ENCODE results near the gene NXN.
"Not testable (repeated sequence)": the region's sequence is repeated elsewhere in the genome, so short reads cannot be mapped to it uniquely, and the experiment has no call there.

NXN gene

GRCh38 chr17:767076-767475 lies 212.5 kb downstream of the NXN start:
- H3K9me3 Mint-ChIP-seq = no peaks in the 10 kb centered on the region
- DNase-seq (no peak), ATAC-seq (no peak)
- no peak overlapping the region for H3K4me3 Mint-ChIP-seq
- H3K27me3 Mint-ChIP-seq = no peaks in the 10 kb centered on the region
- H3K27ac Mint-ChIP-seq = no peak overlapping the region
- peaks cover under 1% of the 10 kb centered on the region for H3K4me1 Mint-ChIP-seq
- peaks cover 44% of the 10 kb centered on the region for H3K36me3 Mint-ChIP-seq (ENCODE audit: low read depth)

- ATAC-seq = no peak
- no peaks in the 10 kb centered on the region for H3K9me3 Mint-ChIP-seq
- H3K27me3 Mint-ChIP-seq = no peaks in the 10 kb centered on the region
- DNase-seq = no peak
- no peak overlapping the region for H3K4me3 Mint-ChIP-seq
- H3K27ac Mint-ChIP-seq = no peak overlapping the region
- peaks cover 43% of the 10 kb centered on the region for H3K36me3 Mint-ChIP-seq (ENCODE audit: low read depth)
- H3K4me1 Mint-ChIP-seq = no peaks in the 10 kb centered on the region
Observed at GRCh38 chr17:760371-760770, 219.2 kb downstream of the NXN start.

GRCh38 chr17:759964-760363 lies 219.6 kb downstream of the NXN start:
- ATAC-seq = no peak
- H3K27ac Mint-ChIP-seq = no peak overlapping the region
- no peaks in the 10 kb centered on the region for H3K27me3 Mint-ChIP-seq

GRCh38 chr17:756010-756567 lies 223.5 kb downstream of the NXN start:
- H3K36me3 Mint-ChIP-seq (ENCODE audit: low read depth) = peaks cover 28% of the 10 kb centered on the region
- not testable (repeated sequence) for H3K9me3 Mint-ChIP-seq, H3K27ac Mint-ChIP-seq, ATAC-seq, H3K4me3 Mint-ChIP-seq, DNase-seq, H3K27me3 Mint-ChIP-seq
- H3K4me1 Mint-ChIP-seq = peaks cover 15% of the 10 kb centered on the region

More at GRCh38 chr17:759964-760363, 219.6 kb downstream of the NXN start:
- DNase-seq = no peak
- H3K4me1 Mint-ChIP-seq = no peaks in the 10 kb centered on the region
- H3K36me3 Mint-ChIP-seq (ENCODE audit: low read depth) = peaks cover 40% of the 10 kb centered on the region
- H3K9me3 Mint-ChIP-seq = no peaks in the 10 kb centered on the region
- H3K4me3 Mint-ChIP-seq = no peak overlapping the region

GRCh38 chr17:755319-755961 lies 224.1 kb downstream of the NXN start:
- H3K4me3 Mint-ChIP-seq, ATAC-seq, H3K27me3 Mint-ChIP-seq, H3K9me3 Mint-ChIP-seq, H3K27ac Mint-ChIP-seq, DNase-seq: not testable (repeated sequence)
- Mint-ChIP-seq H3K4me1 (peaks cover 22% of the 10 kb centered on the region), H3K36me3 (ENCODE audit: low read depth) (peaks cover 34% of the 10 kb centered on the region)

GRCh38 chr17:753418-753817 lies 226.2 kb downstream of the NXN start:
- Mint-ChIP-seq H3K36me3 (ENCODE audit: low read depth) (peaks cover 41% of the 10 kb centered on the region), H3K4me1 (peaks cover 34% of the 10 kb centered on the region), H3K4me3 (peak overlapping the region; percentile 57), H3K27me3 (no peaks in the 10 kb centered on the region), H3K9me3 (peaks cover 5% of the 10 kb centered on the region), H3K27ac (peak overlapping the region; percentile 76)
- DNase-seq (no peak), ATAC-seq (no peak)

GRCh38 chr17:752620-753219 lies 226.9 kb downstream of the NXN start:
- Mint-ChIP-seq H3K36me3 (ENCODE audit: low read depth) (peaks cover 48% of the 10 kb centered on the region), H3K27ac (peak overlapping the region; percentile 93), H3K4me3 (peak overlapping the region; percentile 99), H3K4me1 (peaks cover 35% of the 10 kb centered on the region), H3K27me3 (no peaks in the 10 kb centered on the region), H3K9me3 (peaks cover 5% of the 10 kb centered on the region)
- DNase-seq (no peak), ATAC-seq (peak; percentile 6)

GRCh38 chr17:752002-752619 lies 227.5 kb downstream of the NXN start, which contains the start of gene GEMIN4:
GEMIN4 (minus strand) TSS chr17:752264; CDS start chr17:752142, 122 bp downstream.
- peak; percentile 99 for DNase-seq
- Mint-ChIP-seq H3K4me3 (peak within 1 kb of the TSS; percentile 99), H3K27me3 (no peaks in the 10 kb centered on the region), H3K36me3 (ENCODE audit: low read depth) (peaks cover 49% of the 10 kb centered on the region), H3K4me1 (peaks cover 35% of the 10 kb centered on the region), H3K27ac (peak within 1 kb of the TSS; percentile 98), H3K9me3 (peaks cover 5% of the 10 kb centered on the region)
- peak; percentile 91 for ATAC-seq

GRCh38 chr17:751269-752001 lies 228.1 kb downstream of the NXN start:
- peaks cover 35% of the 10 kb centered on the region for H3K4me1 Mint-ChIP-seq
- ATAC-seq (peak; percentile 34), DNase-seq (peak; percentile 57)
- H3K4me3 Mint-ChIP-seq = peak overlapping the region; percentile 99
- peaks cover 5% of the 10 kb centered on the region for H3K9me3 Mint-ChIP-seq
- H3K27ac Mint-ChIP-seq = peak overlapping the region; percentile 98
- H3K36me3 Mint-ChIP-seq (ENCODE audit: low read depth) = peaks cover 46% of the 10 kb centered on the region
- H3K27me3 Mint-ChIP-seq = no peaks in the 10 kb centered on the region

- ATAC-seq (no peak), DNase-seq (no peak)
- H3K9me3 Mint-ChIP-seq = peaks cover 5% of the 10 kb centered on the region
- peaks cover 35% of the 10 kb centered on the region for H3K4me1 Mint-ChIP-seq
- peak overlapping the region; percentile 99 for H3K4me3 Mint-ChIP-seq
- peaks cover 48% of the 10 kb centered on the region for H3K36me3 Mint-ChIP-seq (ENCODE audit: low read depth)
- H3K27ac Mint-ChIP-seq = peak overlapping the region; percentile 98
- no peaks in the 10 kb centered on the region for H3K27me3 Mint-ChIP-seq
Observed at GRCh38 chr17:750431-751037, 229.0 kb downstream of the NXN start.

GRCh38 chr17:749359-749758 lies 230.2 kb downstream of the NXN start:
- Mint-ChIP-seq H3K36me3 (ENCODE audit: low read depth) (peaks cover 48% of the 10 kb centered on the region), H3K4me3 (peak overlapping the region; percentile 99), H3K4me1 (peaks cover 35% of the 10 kb centered on the region)
- ATAC-seq, H3K9me3 Mint-ChIP-seq, H3K27ac Mint-ChIP-seq, DNase-seq, H3K27me3 Mint-ChIP-seq: not testable (repeated sequence)

Data from activated naive CD8-positive, alpha-beta T cell treated with anti-CD3 and anti-CD28 coated beads, Interleukin-2, amount 50 U/mL, for 24 hours (primary cell).